ENCODE data around the gene CDC26.

Gene CDC26

DNA sequence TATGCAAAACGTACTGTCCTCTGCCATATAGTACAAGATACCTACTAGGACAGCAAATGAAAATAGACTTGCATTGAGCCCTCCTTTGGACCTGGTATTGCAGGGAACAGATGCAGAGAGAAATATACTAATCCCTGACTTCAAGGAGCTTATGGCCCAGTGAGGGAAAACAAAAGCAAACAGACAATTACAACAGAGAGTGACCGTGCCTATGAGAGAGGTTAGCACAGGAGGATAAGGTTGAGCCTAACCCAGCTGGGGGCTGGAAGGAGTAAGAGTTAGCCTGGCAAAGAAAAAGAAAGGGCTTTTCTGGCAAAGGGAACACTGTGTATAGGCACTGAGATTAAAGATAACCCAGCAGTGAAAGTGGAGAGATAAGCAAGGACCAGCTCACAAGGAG lies 5.5 kb downstream of the CDC26 start:
- H3K4me3 ChIP-seq (ENCODE audit: low read depth, low read length) = no peak overlapping the region
- TF ChIP-seq, protein P1, sequence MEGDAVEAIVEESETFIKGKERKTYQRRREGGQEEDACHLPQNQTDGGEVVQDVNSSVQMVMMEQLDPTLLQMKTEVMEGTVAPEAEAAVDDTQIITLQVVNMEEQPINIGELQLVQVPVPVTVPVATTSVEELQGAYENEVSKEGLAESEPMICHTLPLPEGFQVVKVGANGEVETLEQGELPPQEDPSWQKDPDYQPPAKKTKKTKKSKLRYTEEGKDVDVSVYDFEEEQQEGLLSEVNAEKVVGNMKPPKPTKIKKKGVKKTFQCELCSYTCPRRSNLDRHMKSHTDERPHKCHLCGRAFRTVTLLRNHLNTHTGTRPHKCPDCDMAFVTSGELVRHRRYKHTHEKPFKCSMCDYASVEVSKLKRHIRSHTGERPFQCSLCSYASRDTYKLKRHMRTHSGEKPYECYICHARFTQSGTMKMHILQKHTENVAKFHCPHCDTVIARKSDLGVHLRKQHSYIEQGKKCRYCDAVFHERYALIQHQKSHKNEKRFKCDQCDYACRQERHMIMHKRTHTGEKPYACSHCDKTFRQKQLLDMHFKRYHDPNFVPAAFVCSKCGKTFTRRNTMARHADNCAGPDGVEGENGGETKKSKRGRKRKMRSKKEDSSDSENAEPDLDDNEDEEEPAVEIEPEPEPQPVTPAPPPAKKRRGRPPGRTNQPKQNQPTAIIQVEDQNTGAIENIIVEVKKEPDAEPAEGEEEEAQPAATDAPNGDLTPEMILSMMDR (conservative IDR thresholded peaks at IDR 0.05; ENCODE audit: low read depth, low read length) = no peak
- no peak for DNase-seq (ENCODE audit: low read depth)

DNA sequence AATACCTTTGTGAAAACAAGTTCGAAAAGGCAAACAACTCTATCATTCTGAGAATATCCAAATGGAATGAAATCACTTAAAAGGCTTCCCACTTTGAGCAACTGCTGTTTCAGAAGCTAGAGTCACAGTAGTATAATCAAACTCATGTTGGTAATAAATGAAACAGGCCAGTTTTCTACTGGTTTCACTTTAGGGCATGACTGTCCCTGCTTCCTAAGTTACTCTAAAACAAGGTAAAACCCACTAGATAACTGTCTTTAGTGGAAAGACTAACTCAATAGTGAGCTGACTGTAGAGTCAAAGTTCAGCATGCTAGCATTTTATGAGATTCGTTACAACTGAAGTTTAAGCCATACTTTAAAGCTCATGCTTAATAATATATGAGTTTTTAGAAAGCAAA lies 6.0 kb downstream of the CDC26 start:
- H3K4me3 ChIP-seq (ENCODE audit: low read depth, low read length) = no peak overlapping the region
- no peak for DNase-seq (ENCODE audit: low read depth)
- TF ChIP-seq, protein P1 (conservative IDR thresholded peaks at IDR 0.05; ENCODE audit: low read depth, low read length) = no peak

DNA sequence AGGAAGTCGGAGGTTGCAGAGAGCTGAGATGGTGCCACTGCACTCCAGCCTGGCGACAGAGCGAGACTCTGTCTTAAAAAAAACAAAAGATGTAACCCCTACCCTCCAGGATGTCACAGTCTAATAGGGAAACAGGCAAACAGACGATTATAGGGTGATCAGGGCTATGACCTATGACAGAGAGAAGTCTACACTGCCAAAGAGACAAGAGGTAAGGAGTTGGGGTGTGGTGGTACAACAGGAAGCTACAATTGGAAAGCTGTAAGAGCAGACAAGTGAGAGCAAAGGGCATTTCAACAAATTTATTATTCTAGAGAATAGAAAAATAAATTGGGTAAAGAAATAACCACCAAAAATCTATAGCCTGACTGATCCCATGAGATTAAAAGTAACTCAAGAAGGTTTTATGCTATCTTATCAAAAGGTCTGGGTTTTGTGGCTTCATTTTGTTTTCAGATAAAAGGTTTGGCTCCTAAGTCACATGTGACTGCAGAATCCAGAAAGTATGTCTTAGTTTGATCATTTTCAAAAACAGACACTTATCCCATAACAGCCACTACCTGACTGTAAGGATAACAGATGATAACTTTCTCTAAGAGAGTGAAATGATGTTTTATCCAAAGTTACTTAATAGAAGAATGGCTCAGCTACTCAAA lies 7.3 kb downstream of the CDC26 start:
- H3K4me3 ChIP-seq (ENCODE audit: low read depth, low read length) = no peak overlapping the region
- TF ChIP-seq, protein P1 (conservative IDR thresholded peaks at IDR 0.05; ENCODE audit: low read depth, low read length) = no peak
- no peak for DNase-seq (ENCODE audit: low read depth)

DNA sequence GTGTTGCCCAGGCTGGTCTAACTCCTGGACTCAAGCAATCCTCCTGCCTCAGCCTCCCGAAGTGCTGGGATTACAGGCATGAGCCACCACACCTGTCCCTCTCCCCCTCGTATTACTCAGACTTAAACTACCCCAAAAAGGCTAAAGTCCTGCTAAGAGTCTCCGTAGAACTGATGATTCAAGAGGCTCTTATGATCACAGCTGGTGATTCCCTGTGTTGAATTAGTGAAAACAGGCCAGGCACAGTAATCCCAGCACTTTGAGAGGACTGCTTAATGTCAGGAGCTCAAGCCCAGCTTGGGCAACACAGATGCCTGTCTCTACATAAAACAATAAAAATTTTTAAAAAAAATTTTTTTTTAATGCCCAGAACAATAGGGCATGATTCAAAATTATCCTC lies 9.2 kb downstream of the CDC26 start:
- no peak for DNase-seq (ENCODE audit: low read depth)
- TF ChIP-seq, protein P1 (conservative IDR thresholded peaks at IDR 0.05; ENCODE audit: low read depth, low read length) = no peak
- H3K4me3 ChIP-seq (ENCODE audit: low read depth, low read length) = no peak overlapping the region

DNA sequence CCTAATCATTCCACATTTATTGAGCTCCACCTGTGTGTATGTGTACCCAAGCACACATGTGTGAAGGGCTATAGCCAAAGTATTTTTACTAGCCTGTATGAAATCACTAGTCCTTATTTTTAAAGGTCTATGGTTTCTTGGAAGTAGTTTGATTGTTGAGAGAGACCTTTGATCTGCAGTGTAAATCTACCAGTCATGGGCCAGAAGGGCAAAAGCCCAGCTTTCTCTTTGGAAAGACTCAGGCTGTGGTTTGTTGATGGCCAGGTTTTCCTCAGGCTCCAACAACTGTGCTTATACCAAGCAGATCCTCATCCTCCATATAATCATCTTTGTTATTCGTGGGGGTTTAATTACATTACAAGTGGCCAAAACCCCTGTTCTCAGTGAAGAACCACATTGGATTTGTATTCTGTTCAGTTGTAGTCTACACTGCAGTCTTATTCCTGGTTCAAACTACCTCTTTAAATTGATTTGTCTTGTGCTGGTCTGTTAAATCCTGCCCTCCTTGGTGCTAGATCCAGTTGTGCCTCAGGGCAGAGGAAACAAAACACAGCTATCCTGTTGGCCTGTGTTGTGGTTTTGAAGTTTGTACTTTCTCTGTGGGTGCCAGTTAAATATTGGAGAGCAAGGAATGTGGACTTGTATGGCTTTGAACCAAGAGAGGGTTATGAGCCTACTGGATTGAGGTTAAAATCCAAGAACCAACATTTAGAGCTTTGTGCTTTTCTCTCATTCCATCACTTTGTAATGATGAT lies 13.3 kb downstream of the CDC26 start:
- no peak for DNase-seq (ENCODE audit: low read depth)
- TF ChIP-seq, protein P1 (conservative IDR thresholded peaks at IDR 0.05; ENCODE audit: low read depth, low read length) = no peak
- no peak overlapping the region for H3K4me3 ChIP-seq (ENCODE audit: low read depth, low read length)

DNA sequence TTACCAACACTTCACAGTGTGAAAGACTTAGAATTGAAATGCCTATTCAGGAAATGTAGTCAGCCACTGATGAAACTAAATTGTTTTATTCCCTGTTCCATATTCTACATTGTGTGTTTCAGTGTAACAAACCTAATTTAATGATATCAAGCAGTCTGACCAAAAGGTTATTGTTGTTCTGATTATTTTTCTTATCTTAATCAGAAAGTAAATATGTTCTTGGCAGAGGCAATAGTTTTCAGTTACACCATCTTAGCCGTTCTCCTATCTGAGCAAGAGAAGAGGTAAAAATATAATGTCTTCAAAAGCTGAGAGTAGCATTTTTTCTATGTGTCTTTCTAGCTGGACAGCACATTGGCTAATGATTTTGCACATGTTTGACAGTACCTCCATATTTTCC lies 17.1 kb downstream of the CDC26 start:
- no peak overlapping the region for H3K4me3 ChIP-seq (ENCODE audit: low read depth, low read length)
- no peak for DNase-seq (ENCODE audit: low read depth)
- TF ChIP-seq, protein P1 (conservative IDR thresholded peaks at IDR 0.05; ENCODE audit: low read depth, low read length) = no peak

DNA sequence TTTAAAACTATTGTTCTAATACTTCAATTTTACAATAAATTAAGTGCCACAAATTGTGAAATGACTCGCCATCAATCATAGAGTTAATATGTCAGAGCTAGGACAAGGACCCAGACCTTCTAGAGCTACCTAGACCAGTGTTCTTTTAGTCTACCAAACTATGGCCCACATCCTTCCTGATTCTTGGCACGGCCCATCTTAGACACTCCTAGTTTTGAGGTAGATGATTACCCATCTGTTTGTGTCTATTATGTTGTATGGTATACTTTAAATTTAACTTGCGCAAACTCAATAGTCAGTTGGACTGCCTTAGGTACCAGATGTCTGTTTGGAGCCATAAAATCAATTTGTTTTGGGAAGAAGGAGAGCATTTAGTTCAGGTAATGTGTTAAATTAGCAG lies 17.5 kb downstream of the CDC26 start:
- DNase-seq (ENCODE audit: low read depth) = no peak
- no peak overlapping the region for H3K4me3 ChIP-seq (ENCODE audit: low read depth, low read length)
- TF ChIP-seq, protein P1 (conservative IDR thresholded peaks at IDR 0.05; ENCODE audit: low read depth, low read length) = no peak

Measured in choroid plexus epithelial cell (primary cell).